ENCODE data around the gene PMF1.
"Not testable (repeated sequence)": the region's sequence is repeated elsewhere in the genome, so short reads cannot be mapped to it uniquely, and the experiment has no call there.

Gene PMF1, protein sequence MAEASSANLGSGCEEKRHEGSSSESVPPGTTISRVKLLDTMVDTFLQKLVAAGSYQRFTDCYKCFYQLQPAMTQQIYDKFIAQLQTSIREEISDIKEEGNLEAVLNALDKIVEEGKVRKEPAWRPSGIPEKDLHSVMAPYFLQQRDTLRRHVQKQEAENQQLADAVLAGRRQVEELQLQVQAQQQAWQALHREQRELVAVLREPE

DNA sequence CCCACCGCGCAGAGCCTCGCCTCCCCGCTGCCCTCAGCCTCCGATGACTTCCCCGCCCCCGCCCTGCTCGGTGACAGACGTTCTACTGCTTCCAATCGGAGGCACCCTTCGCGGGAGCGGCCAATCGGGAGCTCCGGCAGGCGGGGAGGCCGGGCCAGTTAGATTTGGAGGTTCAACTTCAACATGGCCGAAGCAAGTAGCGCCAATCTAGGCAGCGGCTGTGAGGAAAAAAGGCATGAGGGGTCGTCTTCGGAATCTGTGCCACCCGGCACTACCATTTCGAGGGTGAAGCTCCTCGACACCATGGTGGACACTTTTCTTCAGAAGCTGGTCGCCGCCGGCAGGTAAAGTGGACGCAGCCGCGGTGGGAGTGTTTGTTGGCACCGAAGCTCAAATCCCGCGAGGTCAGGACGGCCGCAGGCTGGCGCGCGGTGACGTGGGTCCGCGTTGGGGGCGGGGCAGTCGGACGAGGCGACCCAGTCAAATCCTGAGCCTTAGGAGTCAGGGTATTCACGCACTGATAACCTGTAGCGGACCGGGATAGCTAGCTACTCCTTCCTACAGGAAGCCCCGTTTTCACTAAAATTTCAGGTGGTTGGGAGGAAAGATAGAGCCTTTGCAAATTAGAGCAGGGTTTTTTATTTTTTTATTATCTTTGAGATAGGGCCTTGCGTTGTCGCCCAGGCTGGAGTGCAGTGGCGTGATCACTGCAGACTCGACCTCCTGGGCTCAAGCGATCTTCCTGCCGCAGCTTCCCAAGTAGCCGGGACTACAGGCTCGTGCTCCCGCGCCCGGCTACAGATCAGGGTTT is at the start of gene PMF1:
PMF1 (plus strand) TSS at position 175 of the 811 bp plus-strand sequence; CDS start at position 184, 9 bp downstream.
- DNase-seq = peak; percentile 92

DNA sequence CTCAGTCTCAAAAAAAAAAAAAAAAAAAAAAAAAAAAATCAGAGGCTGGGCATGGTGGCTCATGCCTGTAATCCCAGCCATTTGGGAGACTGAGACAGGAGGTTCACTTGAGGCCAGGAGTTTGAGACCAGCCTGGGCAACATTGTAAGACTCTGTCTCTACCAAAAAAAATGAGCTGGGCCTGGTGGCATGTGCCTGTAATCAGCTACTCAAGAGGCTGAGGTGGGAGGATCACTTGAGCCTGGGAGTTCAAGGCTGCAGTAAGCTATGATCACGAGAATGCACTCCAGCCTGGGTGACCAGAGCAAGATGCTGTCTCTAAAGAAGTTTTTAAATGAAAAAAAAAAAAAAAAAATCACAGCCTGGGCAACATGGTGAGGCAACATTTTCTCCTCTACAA is 49.1 kb upstream of the PMF1 start:
- no peak for DNase-seq

DNA sequence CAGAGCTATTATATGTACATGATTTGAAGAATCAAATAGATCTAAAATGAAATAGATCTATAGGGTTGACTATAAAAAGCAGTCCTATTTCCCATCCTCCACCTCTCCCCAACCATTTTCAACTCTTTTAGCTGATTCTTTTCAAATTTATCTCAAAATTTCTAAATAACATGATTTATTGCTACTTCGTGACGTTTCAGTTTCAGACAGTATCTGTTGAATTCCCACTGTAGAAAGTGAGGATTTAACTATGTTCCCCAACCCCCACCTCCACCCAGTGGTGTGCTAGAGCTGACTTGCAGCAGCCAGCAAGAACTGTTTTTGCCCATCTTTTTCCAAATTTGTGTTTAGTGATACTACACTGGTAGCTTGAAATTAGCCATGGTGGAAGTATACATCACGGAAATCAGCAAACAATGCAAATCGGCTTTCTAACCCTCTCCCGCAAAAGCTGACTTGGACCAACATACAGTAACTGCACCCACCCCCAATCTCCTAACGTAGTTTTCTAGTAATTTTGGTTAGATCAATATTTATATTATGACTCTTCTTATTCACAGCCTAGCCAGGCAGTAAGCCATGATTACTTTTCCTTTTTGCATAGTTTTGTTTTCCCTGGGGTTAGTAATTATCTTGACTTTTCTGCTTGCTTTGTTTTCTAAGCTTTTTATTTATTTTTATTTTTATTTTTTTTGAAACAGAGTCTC is 48.5 kb upstream of the PMF1 start:
- no peak for DNase-seq

DNA sequence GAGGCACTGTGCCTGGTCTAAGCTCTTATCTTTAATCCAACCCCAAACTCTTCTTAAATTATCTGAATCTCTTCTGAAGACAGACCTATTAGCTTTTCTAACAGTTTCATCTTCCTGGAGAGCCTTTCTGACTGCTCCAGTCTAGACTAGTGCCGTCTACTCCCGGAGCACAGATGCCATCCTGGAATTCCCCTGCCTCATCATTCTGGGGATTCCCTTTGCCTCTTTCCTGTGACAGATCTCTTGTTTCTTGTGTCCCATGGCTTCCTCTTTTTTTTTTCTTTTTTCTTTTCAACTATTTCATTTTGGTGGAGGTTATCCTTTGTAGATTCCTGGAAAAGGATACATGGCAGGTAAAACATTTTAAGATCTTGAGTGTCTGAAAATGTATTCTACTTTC is 47.7 kb upstream of the PMF1 start:
- DNase-seq = no peak

DNA sequence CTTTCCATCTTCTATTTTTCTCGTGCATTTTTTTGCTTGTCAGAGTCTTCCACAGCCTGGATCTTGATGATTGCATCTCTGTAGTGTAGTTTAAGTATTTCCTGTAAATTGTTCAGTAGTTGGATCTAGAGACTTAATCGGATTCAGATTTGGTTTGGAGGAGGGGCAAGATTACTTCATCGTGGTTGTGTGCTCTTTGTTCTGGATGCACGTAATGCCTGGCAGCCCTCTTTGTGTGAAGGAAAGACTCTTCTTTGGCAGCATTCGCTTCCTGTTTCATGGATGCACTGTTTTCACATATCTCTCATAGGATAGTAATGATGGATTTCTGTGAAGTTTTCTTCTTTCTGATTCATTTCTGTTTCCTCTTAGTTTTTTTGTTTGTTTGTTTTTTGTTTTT is 45.3 kb upstream of the PMF1 start:
- no peak for DNase-seq

DNA sequence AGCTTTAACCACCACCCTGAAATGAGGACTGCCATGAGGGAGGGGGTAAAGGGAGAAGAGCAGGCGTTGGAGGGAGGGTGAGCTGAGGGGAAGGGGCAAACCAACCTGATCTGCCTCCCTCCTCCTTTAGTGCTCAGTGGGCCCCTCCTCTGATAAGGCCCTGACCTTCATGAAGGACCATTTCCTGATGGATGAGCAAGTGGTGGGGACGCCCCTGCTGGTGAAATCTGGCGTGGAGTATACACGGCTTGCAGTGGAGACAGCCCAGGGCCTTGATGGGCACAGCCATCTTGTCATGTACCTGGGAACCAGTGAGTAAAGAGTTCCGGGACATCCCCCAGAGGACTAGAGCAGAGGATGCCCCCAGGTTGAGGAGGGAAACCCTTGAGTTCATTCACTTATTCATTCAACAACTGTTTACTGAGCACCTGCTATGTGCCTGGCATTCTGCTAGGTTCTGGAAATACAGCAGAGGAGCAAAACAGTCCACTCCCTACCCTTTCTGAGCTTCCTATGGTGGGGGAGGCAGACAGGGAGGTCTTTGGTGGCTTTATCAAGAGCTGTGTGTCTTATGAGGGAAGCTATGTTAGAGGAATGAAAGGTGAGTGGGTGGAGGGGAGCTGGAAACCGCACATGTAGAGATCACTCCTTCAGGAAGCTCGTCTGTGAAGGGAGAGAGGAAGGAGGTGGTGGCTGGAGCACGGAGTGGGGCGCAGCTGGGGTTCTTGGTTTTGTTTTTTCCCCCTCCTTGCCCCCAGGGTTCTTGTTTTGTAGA is 39.9 kb upstream of the PMF1 start:
- no peak for DNase-seq

DNA sequence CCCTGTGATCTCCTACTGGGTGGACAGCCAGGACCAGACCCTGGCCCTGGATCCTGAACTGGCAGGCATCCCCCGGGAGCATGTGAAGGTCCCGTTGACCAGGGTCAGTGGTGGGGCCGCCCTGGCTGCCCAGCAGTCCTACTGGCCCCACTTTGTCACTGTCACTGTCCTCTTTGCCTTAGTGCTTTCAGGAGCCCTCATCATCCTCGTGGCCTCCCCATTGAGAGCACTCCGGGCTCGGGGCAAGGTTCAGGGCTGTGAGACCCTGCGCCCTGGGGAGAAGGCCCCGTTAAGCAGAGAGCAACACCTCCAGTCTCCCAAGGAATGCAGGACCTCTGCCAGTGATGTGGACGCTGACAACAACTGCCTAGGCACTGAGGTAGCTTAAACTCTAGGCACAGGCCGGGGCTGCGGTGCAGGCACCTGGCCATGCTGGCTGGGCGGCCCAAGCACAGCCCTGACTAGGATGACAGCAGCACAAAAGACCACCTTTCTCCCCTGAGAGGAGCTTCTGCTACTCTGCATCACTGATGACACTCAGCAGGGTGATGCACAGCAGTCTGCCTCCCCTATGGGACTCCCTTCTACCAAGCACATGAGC is 36.1 kb upstream of the PMF1 start:
- DNase-seq = no peak

DNA sequence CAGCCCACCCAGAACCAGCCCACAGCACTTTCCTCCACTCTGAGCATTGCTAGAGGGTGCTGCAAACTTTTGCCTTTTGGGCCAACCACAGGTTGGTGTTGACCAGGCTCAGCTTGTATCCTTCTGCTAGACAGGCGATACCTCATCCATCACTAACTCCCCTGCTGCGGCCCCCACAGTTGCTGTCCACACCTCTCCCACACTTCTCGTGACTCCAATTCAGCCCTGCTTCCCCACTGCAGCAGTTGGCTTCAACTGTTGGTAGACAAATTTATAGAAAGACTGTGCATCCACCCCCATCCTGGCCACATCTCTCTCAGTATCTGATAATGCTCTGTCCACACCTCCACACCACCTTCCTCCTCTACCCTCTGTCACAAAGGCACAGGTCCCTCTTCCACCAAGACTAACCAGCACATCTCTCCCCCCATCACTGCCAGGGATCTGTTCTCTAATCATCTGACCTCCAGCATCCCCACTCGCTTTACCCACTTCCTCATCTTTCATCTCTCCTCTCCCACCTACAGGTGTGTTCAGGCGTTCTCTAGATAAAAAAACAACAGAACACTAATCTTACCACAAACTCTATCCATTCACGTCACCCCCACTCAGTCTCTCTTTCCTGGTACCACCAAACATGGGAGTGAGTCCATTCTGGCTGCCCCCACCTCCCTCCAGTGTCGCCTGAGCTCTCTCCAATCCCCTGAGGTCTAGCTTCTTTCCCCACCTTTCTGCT is 34.7 kb upstream of the PMF1 start:
- no peak for DNase-seq

DNA sequence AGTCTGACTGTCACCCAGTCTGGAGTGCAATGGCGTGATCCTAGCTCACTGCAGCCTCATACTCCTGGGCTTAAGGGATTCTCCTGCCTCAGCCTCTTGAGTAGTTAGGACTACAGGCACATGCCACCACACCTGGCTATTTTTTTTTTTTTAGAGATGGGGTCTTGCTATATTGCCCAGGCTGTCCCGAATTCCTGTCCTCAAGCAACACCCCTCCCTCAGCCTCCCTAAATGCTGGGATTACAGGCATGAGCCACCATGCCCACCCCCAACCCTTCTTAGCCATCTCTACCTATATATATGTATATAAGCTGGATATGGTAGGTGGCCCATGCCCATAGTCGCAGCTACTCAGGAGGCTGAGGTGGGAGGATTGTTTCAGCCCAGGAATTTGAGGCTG is 32.3 kb upstream of the PMF1 start:
- no peak for DNase-seq

DNA sequence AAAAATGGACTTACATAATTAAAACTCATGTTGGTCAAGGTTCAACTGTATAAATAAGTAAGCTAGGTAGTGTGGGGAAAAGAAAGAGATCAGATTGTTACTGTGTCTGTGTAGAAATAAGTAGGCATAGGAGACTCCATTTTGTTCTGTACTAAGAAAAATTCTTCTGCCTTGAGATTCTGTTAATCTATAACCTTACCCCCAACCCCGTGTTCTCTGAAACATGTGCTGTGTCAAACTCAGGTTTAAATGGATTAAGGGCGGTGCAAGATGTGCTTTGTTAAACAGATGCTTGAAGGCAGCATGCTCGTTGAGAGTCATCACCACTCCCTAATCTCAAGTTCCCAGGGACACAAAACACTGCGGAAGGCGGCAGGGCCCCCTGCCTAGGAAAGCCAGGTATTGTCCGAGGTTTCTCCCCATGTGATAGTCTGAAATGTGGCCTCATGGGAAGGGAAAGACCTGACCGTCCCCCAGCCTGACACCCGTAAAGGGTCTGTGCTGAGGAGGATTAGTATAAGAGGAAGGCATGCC is 31.3 kb upstream of the PMF1 start:
- DNase-seq = not testable (repeated sequence)

DNA sequence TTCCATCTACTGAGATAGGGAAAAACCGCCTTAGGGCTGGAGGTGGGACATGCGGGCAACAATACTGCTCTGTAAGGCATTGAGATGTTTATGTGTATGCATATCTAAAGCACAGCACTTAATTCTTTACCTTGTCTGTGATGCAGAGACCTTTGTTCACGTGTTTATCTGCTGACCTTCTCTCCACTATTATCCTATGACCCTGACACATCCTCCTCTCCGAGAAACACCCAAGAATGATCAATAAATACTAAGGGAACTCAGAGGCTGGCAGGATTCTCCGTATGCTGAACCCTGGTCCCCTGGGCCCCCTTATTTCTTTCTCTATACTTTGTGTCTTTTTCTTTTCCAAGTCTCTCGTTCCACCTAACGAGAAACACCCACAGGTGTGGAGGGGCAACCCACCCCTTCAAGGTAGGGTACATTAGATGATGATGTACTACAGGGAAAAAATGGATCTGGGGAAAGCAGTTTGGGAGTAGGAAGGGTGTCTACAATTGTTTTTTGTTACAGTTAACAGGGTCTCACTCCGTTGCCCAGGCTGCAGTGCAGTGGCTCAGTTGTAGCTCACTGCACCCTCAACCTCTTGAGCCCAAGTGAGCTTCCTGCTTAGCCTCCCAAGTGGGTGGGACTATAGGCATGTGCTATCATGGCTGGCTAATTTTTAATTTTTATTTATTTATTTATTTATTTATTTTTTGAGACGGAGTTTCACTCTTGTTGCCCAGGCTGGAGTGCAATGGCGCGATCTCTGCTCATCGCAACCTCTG is 30.6 kb upstream of the PMF1 start:
- DNase-seq = not testable (repeated sequence)

DNA sequence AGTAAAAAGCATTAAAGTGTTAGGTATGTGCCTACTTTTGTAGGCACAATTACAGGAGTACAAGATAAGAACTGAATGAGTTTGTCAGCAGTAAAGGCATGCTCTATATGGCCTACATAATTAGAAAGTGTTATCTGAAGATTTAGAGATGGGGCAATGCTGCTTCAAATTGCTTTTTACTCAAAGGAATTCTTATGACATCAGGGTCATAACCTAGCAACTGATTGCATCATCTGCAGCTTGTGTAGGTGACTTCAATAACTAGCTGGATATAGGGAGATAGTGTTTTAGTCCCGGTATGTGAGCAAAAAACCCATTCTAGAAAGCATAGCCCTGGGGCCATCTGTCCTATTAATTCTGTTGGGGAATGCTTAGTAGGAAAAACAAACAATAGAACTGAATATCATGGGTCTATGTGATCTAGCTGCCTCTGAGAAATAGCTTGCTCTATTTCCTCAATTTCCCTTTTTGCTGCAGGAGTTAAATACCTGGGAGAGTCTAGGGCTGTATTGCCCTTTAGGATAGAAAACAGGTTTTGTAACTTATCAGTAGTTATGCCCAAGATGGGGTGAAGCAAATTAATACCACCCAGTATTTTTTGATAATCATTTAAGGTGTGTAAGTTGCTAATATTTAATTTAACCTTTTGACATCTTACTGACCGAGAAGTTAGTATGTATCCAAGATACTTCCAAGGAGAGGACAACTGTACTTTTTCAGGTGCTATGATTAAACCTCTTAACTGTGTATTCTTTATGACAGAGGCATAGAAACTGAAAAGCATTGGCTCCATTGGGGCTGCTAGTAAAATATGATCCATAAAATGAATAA is 26.2 kb upstream of the PMF1 start:
- DNase-seq = not testable (repeated sequence)

DNA sequence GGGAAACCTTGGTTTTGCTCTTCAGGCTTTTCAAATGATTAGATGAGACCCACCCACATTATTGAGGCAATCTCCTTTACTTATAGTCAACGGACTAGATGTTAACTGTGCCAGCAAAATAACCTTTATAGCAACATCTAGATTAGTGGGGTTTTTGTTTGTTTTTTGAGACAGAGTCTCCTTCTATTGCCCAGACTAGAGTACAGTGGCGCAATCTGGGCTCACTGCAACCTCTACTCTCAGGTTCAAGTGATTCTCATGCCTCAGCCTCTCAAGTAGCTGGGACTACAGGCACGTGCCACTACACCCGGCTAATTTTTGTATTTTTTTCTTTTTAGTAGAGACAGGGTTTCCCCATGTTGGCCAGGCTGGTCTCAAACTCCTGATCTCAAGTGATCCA is 22.5 kb upstream of the PMF1 start:
- not testable (repeated sequence) for DNase-seq

DNA sequence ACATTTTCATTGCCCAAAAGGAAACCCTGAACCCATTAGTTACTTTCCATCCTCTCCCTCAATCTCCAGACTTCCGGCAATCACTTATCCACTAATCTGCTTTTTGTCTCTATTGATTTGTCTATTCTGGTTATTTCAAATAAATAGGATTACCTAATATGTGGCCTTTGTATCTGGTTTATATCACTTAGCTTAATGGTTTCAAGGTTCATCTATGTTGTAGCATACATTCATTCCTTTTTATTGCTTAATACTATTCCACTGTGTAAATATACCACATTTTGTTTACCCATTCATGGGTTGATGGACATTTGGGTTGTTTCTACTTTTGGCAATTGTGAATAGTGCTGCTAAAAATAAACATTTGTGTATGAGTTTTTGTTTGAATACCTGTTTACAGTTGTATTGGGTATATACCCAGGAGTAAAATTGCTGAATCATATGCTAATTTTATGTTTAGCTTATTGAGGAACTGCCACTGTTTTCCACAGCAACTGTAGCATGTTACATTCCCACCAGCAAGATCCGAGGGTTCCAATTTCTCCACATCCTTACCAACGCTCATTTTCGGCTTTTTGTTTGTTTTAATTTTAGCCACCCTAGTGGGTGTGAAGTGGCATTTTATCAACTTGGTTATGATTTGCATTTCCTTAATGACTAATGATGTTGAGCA is 21.4 kb upstream of the PMF1 start:
- DNase-seq = no peak

DNA sequence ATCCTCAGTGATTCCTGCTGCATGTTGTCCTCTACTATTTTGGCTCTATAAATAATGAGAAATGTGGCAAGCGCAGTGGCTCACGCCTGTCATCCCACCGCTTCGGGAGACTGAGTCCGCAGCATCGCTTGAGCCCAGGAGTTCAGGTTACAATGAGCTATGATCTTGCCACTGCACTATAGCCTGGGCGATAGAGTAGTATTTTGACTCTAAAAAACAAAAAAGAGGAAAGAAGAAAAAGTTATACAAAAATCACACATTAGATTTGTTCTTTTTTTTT is 19.7 kb upstream of the PMF1 start:
- DNase-seq = no peak

DNA sequence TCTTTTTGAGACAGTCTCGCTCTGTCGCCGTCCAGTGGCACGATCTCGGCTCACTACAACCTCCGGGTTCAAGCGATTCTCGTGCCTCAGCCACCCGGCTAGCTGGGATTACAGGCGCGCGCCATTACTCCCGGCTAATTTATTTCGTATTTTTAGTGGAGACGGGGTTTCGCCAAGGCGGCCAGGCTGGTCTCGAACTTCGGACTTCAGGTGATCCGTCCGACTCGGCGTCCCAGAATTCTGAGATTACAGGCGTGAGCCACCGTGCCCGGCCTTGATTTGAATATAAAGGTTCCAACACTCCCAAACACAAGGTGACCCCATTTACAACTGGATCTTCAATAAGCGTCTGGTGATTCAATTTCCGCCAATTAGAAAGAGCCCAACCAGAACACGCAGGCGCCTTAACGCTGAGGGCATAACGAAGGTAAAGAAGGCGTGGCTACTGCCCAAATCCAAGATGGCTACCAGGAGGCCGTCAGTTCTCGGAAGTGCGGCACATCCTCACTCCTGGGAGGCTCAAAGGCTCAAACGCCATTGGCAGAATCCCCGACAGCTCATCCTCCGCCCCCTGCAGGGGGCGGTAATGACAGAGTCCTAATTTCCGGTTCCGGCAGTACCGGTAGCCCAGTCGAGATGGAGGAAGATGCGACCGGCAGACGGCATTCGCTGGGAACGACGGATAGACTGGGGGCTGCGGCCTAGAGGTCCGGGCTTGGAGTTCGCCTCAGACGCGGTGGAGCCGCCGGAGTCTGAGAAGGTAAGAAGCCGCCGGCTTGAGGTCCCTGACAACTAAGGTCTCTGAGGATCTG is 19.1 kb upstream of the PMF1 start, which contains the start of gene SLC25A44:
SLC25A44 (plus strand) TSS at position 617 of the 812 bp plus-strand sequence. CDS start 5,744 bp downstream, outside the sequence.
- DNase-seq = peak; percentile 100

DNA sequence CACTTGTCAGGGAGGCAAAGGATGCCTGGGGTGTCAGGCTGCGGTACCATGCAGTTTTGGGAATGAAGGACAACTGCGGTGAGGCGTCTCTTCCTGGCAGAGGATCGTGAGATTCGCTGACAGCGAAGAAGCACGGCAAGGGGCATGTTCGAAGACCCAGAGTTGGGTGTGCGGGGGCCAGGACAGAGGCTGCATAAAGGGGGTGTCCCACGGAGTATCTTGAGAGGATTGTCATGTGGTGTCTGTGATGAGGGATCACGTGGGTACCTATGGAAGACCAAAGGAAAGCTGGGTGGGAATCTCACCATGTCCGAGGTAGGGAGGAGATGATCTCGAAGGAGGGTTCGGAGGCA is 18.5 kb upstream of the PMF1 start:
- no peak for DNase-seq

DNA sequence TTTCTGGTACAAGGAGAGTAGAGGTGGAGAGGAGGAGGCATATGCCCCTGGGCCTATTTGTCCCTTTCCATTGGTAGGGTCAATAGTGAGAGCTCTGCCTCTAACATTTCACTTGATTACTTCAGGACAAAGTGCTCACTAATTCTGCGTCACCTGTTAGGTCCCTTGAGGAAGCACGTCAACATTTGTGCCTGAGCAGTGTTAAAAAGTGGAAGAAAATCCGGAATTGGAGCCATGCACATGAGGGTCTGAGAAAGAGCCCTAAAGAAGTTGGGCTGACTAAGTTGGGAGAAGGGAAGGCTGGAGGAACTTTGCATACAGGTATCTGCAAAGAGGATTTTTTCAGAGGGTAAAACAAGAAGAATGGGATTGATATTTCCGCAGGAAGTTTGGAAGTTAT is 17.0 kb upstream of the PMF1 start:
- DNase-seq = no peak

DNA sequence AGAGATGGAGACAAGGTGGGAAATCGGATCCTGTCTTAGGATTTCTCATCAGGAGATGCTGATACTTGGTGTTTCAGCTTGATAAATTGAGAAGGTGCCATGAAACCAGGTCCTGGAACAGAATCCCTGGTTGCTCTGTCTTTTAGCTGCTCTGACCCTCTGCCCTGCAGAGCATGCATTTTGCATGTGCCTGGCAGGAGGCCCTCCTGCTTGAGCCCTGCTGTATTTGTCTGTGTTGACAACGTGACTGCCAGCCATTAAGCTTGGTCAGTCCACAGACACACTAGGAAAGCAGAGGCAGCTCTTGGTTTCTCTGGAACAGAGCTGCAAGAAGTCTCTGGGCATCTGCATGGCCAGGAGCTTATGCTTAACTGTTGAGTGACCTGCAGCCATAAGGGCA is 16.4 kb upstream of the PMF1 start:
- no peak for DNase-seq

Measured in NCI-H2081 treated with DMSO at 0.1 percent for 48 hours (cell line).